CD4-positive, alpha-beta T cell treated with Interleukin-21 for 1 hour (primary cell): ENCODE measurements around the gene AKT2.

Experiments
- DNase-seq: peaks from one replicate; pipeline ENCODE4 v3.0.0-alpha.2; 2020

Gene AKT2

GRCh38 chr19:40249781-40250180 is 35.4 kb downstream of the AKT2 start:
- no peak for DNase-seq

GRCh38 chr19:40249201-40249600 is 35.9 kb downstream of the AKT2 start:
- DNase-seq: no peak

- no peak for DNase-seq
These were observed 37.3 kb downstream of the AKT2 start for GRCh38 chr19:40247735-40248262.

GRCh38 chr19:40247178-40247577 is 38.0 kb downstream of the AKT2 start:
- no peak for DNase-seq

- no peak for DNase-seq
These were observed 38.7 kb downstream of the AKT2 start for GRCh38 chr19:40246292-40247073.

DNA sequence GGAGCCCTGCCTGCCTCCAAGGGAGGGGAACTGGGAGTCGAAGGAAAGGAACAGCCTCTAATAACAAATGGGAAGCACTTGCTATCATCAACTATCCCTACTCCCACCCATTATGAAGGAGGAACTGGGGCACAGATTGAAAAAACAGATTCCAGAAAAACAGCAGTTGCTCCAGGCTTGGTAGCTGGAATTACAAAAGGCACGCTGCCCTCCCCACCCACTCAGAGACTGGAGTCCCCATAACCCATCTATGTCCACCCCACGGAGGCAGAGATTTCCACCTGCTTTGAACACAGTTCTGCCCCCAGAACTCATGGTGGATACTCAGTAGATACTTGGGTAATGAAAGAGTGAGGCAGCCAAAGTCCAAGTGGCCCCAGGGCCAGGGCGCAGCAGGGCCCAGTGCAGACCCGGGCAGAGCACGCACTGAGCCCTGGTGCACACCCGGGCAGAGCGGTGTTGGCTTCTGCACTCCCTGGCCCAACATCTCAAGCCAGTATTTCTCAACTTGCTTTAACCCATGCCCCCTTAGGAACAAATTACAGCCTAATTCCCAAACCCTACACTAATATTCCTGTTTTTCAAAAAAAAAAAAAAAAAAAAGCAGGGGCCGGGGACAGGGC is 39.5 kb downstream of the AKT2 start:
- DNase-seq: no peak

- DNase-seq: no peak
These were observed 40.4 kb downstream of the AKT2 start for GRCh38 chr19:40244579-40245317.

GRCh38 chr19:40243181-40243580 is 42.0 kb downstream of the AKT2 start:
- no peak for DNase-seq

- no peak for DNase-seq
These were observed 42.7 kb downstream of the AKT2 start for GRCh38 chr19:40242480-40242879.

- DNase-seq: no peak
These were observed 43.2 kb downstream of the AKT2 start for GRCh38 chr19:40241809-40242384.

DNA sequence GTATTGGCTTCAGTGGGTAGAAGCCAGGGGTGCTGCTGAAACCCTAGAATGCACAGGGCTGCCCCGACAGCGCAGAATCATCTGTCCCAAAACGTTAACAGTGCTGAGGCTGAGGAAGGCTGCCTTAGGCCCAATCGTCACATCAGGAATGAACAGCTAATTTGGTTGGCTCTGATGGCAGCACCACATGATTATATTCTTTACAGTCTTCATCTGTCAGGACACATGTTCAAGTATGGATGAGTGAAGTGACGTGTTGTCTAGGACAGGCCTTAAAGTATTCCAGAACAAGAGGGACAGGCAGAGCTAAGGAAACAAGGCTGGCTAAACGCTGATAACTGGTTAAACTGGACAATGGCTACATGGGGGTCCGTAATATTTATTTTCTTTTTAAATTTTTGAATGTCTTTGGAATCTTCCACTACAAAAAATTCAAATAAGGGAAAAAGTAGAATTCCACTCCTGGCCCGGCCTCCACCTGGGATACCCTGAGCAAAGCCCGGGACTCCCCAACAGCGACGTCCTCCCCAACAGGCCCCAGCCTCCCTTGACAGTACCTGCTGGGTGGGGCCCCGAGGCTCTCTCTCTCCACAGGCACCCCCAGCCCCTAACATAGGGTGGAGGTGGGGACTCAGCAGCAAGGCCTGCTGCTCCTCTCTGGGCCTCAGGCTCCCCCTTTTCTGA is 43.9 kb downstream of the AKT2 start:
- no peak for DNase-seq

DNA sequence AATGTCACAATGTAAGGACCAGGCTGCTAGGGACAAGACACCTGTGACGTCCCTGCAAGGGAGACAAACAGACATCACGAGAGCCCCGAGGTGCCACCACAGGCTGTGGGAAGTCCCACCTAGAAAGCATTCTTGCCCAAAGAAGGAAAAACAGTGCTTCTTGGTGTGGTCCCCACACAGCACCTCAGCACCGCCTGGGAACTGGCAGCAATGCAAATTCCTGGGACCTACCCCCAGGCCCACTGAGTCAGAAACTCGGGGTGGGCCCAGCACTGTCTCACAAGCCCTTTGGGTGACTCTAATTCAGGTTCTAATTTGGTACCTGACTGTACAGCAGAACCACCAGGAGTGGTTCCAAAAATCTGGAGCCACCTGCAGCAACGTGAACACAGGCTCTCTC is 44.8 kb downstream of the AKT2 start:
- no peak for DNase-seq

GRCh38 chr19:40239415-40240226 is 45.5 kb downstream of the AKT2 start:
- DNase-seq: no peak

GRCh38 chr19:40238775-40239174 is 46.4 kb downstream of the AKT2 start:
- DNase-seq: no peak

- no peak for DNase-seq
These were observed 47.4 kb downstream of the AKT2 start for GRCh38 chr19:40237791-40238190.

GRCh38 chr19:40236366-40236765 is 48.8 kb downstream of the AKT2 start:
- no peak for DNase-seq

GRCh38 chr19:40236026-40236355 is 49.2 kb downstream of the AKT2 start:
- DNase-seq: no peak

DNA sequence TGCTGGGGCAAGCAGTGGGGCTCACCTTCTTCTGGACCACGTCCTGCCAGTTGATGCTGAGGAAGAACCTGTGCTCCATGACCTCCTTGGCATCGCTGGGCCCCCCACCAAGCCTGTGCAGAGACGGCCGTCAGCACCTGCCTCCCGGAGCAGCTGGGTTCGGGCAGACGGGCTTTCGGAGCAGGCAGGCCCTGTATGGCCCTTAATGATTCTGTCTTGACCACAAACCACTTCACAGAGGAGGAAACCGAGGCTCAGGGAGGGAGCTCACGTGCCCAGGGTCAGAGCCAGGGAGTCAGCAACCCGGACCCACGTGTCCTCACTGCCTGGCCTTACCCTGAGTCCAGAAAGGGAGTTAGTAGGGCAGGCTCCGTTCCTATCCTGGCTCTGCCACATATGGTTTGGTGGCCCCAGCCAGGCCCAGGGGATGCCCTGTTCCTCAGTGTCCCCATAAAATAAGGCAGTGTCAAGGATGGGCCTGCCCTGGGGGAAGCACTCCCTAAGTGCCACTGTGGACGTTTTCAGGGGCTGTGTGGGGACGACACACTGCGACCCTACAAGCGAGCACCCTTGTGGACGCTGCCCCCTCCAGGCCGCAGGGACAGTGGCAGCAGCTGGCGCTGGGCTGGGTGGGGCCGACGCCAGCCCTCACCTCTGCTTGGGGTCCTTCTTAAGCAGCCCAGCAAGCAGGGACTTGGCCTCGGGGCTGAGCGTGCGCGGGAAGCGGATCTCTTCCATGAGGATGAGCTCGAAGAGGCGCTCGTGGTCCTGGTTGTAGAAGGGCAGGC is 49.7 kb downstream of the AKT2 start:
- no peak for DNase-seq

- no peak for DNase-seq
These were observed 50.5 kb downstream of the AKT2 start for GRCh38 chr19:40234429-40235237.

DNA sequence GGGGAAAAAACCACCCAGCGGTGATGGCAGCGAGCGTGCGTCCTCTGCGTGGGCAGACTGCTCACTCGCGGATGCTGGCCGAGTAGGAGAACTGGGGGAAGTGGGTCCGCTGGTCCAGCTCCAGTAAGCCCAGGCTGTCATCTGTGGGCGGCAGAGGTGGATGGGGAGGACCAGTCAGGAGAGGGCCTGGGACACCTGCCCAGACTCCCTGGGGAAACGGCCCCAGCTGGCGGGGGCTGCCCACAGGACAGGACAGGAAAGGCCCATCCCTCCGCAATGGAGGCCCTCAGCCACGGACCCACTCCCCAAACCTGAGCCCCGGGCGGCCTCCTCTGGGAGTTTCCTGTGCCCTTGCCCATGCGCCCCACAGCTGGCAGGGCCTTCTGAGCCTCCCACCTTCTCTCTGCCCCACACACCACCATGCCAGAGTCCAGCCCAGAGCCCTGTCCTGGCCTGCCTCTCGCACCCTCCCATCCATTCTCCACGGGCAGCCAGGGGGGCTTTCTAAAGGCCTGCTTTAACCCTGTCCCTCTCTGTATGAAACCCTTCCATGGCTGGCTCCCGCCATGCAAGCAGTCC is 51.2 kb downstream of the AKT2 start:
- no peak for DNase-seq
